Measurements from ENCODE around the gene IRX3. TPM values are rescaled to one million over a fixed set of nuclear protein-coding genes. Genes with fewer than 3 reads are reported as not detected.

Gene IRX3
- total RNA-seq, 1 experiment from 2014 or later: 2.4 TPM

DNA sequence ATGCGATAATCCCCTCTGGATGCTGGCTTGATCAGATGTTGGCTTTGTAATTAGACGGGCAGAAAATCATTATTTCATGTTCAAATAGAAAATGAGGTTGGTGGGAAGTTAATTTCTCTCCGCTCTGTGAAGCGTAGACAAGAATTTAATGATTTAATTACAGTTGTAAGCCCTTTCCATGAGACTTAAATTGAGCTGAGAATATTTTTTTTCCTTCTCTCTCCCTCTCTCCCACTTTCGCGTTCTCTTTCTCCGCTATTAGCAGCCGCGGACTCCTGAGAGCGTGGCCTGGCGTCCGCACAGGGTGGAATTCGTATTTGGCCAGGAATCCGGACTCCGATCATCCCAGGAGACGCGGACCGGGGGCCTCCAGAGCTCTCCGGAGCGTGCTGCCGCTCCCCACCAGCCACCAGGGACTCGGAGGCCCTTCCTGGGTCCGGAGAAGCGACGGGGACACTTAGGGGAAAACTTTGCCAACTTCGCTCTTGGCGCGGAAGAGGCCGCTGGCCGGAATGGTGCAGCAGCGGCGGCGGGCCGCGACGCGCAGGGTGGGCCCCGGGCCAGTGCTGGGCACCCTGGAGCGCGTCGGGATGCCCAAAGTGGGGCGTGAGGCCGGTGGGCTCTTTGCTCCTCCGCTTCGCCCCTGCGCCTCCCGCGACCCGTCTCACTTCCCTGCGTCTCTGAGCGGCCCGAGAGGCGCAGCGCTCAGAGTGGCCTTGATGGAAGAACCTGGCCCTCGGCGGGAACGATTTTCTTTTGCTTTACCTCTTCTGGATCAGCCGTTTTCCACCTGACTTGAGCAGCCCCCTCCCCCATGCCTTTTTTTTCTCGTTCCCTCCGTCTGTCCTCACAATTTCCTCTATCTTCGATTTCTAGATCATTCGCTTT lies 3.6 kb upstream of the IRX3 start:
- TF ChIP-seq, protein P1, sequence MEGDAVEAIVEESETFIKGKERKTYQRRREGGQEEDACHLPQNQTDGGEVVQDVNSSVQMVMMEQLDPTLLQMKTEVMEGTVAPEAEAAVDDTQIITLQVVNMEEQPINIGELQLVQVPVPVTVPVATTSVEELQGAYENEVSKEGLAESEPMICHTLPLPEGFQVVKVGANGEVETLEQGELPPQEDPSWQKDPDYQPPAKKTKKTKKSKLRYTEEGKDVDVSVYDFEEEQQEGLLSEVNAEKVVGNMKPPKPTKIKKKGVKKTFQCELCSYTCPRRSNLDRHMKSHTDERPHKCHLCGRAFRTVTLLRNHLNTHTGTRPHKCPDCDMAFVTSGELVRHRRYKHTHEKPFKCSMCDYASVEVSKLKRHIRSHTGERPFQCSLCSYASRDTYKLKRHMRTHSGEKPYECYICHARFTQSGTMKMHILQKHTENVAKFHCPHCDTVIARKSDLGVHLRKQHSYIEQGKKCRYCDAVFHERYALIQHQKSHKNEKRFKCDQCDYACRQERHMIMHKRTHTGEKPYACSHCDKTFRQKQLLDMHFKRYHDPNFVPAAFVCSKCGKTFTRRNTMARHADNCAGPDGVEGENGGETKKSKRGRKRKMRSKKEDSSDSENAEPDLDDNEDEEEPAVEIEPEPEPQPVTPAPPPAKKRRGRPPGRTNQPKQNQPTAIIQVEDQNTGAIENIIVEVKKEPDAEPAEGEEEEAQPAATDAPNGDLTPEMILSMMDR (conservative IDR thresholded peaks at IDR 0.05): no peak
- no peak overlapping the region for H3K56ac ChIP-seq (ENCODE audit: insufficient read length, low read depth, low read length)
- no peak overlapping the region for H3T11ph ChIP-seq (ENCODE audit: low read length)
- peak overlapping the region; percentile 57 to 78 for H3K4me3 Mint-ChIP-seq
- WGBS (ENCODE audit: extremely low coverage, insufficient read length, low lambda C conversion rate): no CpG with 5 or more reads among the region's 62 CpGs
- no peak overlapping the region for H4K8ac ChIP-seq (replicated peaks; ENCODE audit: insufficient read length, low read depth, low read length)
- peaks cover 44% of the 10 kb centered on the region for H3K27me3 ChIP-seq (ENCODE audit: insufficient read depth, low read length)
- no peak overlapping the region for H2BK5ac ChIP-seq (ENCODE audit: insufficient read length, low read length)
- H3K9me3 Mint-ChIP-seq: peaks cover 2 to 6% of the 10 kb centered on the region in 2 experiments; a peak in 2 of 5 replicates
- H3K4me1 Mint-ChIP-seq: peaks cover 29 to 38% of the 10 kb centered on the region in 2 experiments
- H4K91ac ChIP-seq (ENCODE audit: insufficient read length, low read depth, low read length): no peak overlapping the region
- no peak overlapping the region for H4K5ac ChIP-seq (ENCODE audit: insufficient read length, low read depth, low read length)
- no peak overlapping the region for H3K27ac ChIP-seq (ENCODE audit: insufficient read length, low read depth, low read length)
- no peak overlapping the region for H2BK120ac ChIP-seq (ENCODE audit: low read depth, low read length, poor library complexity, severe bottlenecking)
- no peaks in the 10 kb centered on the region for H3K79me2 ChIP-seq (ENCODE audit: insufficient read depth, low read length)
- H3K4me1 ChIP-seq (ENCODE audit: insufficient read depth, low read length): no peaks in the 10 kb centered on the region
- no peaks in the 10 kb centered on the region for H3K9me3 ChIP-seq (ENCODE audit: control insufficient read depth, low read depth, low read length)
- no peak overlapping the region for H2BK20ac ChIP-seq (ENCODE audit: low read depth, low read length, poor library complexity, severe bottlenecking)
- no peak overlapping the region for H2AK5ac ChIP-seq (ENCODE audit: insufficient read length, low read length)
- no peak overlapping the region for H3K14ac ChIP-seq (ENCODE audit: insufficient read depth, low read length)
- H2BK15ac ChIP-seq (ENCODE audit: low read depth, low read length): no peak overlapping the region
- H3K9ac ChIP-seq (ENCODE audit: extremely low read depth, insufficient read length, low read length): no peak overlapping the region
- H4K20me1 ChIP-seq (ENCODE audit: control insufficient read depth, insufficient read depth, insufficient read length): no peaks in the 10 kb centered on the region
- H3K27me3 Mint-ChIP-seq (ENCODE audit: low read depth): peaks cover 90% of the 10 kb centered on the region
- H3K79me1 ChIP-seq (ENCODE audit: insufficient read depth, low read depth, low read length, poor library complexity, severe bottlenecking): no peaks in the 10 kb centered on the region
- H3K23me2 ChIP-seq (ENCODE audit: insufficient read length, low read depth, low read length, poor library complexity, severe bottlenecking): peaks cover 34% of the 10 kb centered on the region
- H3K36me3 Mint-ChIP-seq (ENCODE audit: insufficient read depth in 1 of 3, low read depth in 3 of 3): peaks cover 0 to 4% (median 2%) of the 10 kb centered on the region in 3 experiments; a peak in 2 of 7 replicates
- H3K27ac Mint-ChIP-seq: no peak overlapping the region
- H3K23ac ChIP-seq (ENCODE audit: insufficient read length, low read depth, low read length): no peak overlapping the region
- H3K4me2 ChIP-seq (ENCODE audit: insufficient read depth, insufficient read length, low read length): peak overlapping the region; percentile 83
- peak; percentile 50 for DNase-seq
- no peak overlapping the region for H2AFZ ChIP-seq (ENCODE audit: low read length)
- no peak overlapping the region for H3K18ac ChIP-seq (ENCODE audit: insufficient read length, low read depth, low read length)
- H2BK12ac ChIP-seq (ENCODE audit: insufficient read length, low read depth, low read length): no peak overlapping the region
- H3K4ac ChIP-seq (ENCODE audit: low read depth, low read length): no peak overlapping the region
